Choroid plexus epithelial cell (primary cell): Measurements from ENCODE around the gene SLC25A30.
A peak's percentile ranks its signal among the peaks of the same experiment; 100 is the strongest.

Experiments used
- DNase-seq: peaks from one replicate; pipeline ENCODE4 v3.0.0-alpha.2; 2010; ENCODE audit warnings: low read depth
- H3K4me3 ChIP-seq: 2 replicates; pipeline ENCODE4 v1.5.1; 2011; ENCODE audit warnings: low read depth, mild to moderate bottlenecking, control low read depth, low read length, moderate library complexity
- CTCF ChIP-seq: conservative IDR thresholded peaks from 2 replicates; pipeline ENCODE4 v1.5.1; 2011; ENCODE audit warnings: low read depth, mild to moderate bottlenecking, control low read depth, inconsistent platforms, low read length, moderate library complexity

The SLC25A30 gene

GRCh38 chr13:45451282-45451681 is 33.1 kb upstream of the SLC25A30 start:
- TF ChIP-seq CTCF: no peak
- no peak for DNase-seq
- no peak overlapping the region for H3K4me3 ChIP-seq

GRCh38 chr13:45448965-45449559 is 30.9 kb upstream of the SLC25A30 start:
- TF ChIP-seq CTCF: no peak
- H3K4me3 ChIP-seq: no peak overlapping the region
- no peak for DNase-seq

- no peak overlapping the region for H3K4me3 ChIP-seq
- DNase-seq: no peak
- no peak for TF ChIP-seq CTCF
Observed at GRCh38 chr13:45447050-45447661, 29.0 kb upstream of the SLC25A30 start.

- H3K4me3 ChIP-seq: no peak overlapping the region
- DNase-seq: peak; percentile 76
- no peak for TF ChIP-seq CTCF
Observed at GRCh38 chr13:45446181-45446580, 28.0 kb upstream of the SLC25A30 start.

GRCh38 chr13:45445053-45445452 is 26.9 kb upstream of the SLC25A30 start:
- H3K4me3 ChIP-seq: no peak overlapping the region
- DNase-seq: no peak
- no peak for TF ChIP-seq CTCF

GRCh38 chr13:45441633-45442032 is 23.5 kb upstream of the SLC25A30 start:
- H3K4me3 ChIP-seq: no peak overlapping the region
- TF ChIP-seq CTCF: peak; percentile 64
- peak; percentile 76 for DNase-seq
